Pericardium fibroblast (primary cell): ENCODE results near the gene RAB37. TPM values are rescaled to one million over a fixed set of nuclear protein-coding genes. Genes with fewer than 3 reads are reported as not detected.

ENCODE experiments used
- total RNA-seq: library from RNA; depleted of rRNA; stranded (reverse); fragments of >200 nt; gene quantifications from 2 replicates; pipeline ENCODE4 v1.2.3, GENCODE V29; 2015

RAB37 gene
- 0.35 TPM in 1 of 2 replicates, not detected in the other for total RNA-seq

GRCh38 chr17:74736513-74737298, at the start of gene RAB37:
Gene RAB37 (plus strand): TSS chr17:74737256. CDS start chr17:74737273, 17 bp downstream.

GRCh38 chr17:74712756-74713155, 24.3 kb upstream of the RAB37 start, which contains the start of gene CD300LF:
Gene CD300LF (minus strand): TSS chr17:74712923. CDS start chr17:74712866, 57 bp downstream.

GRCh38 chr17:74748529-74749278, 11.6 kb downstream of the RAB37 start, which contains the start of gene NHERF1:
Gene NHERF1 (plus strand): TSS chr17:74748628. CDS start chr17:74748847, 219 bp downstream.

GRCh38 chr17:74776044-74776962, 39.2 kb downstream of the RAB37 start, which contains the start of gene NAT9:
Gene NAT9 (minus strand): TSS chr17:74776345. CDS start chr17:74775698, 647 bp downstream.

Other genes with a start within 250 kb of the RAB37 start
- gene CD300LB, start 205.8 kb upstream of the RAB37 start, total RNA-seq = not detected in 2 replicates
- not detected in 2 replicates for gene CD300C, start 191.1 kb upstream of the RAB37 start, total RNA-seq
- gene CD300H, start 169.7 kb upstream of the RAB37 start, total RNA-seq = not detected in 2 replicates
- gene CD300LD, start 145.0 kb upstream of the RAB37 start, total RNA-seq = not detected in 2 replicates
- gene CD300E, start 113.5 kb upstream of the RAB37 start, total RNA-seq = not detected in 2 replicates
- not detected in 2 replicates for gene CD300LF, start 24.3 kb upstream of the RAB37 start, total RNA-seq
- 16.1 and 35.2 TPM in 2 replicates for gene NHERF1, start 11.4 kb downstream of the RAB37 start, total RNA-seq
- 19.7 and 24.7 TPM in 2 replicates for gene NAT9, start 39.1 kb downstream of the RAB37 start, total RNA-seq
- gene GRIN2C, start 122.6 kb downstream of the RAB37 start, total RNA-seq = not detected in 2 replicates
- gene FDXR, start 135.7 kb downstream of the RAB37 start, total RNA-seq = 13.2 and 25.7 TPM in 2 replicates
- not detected in 2 replicates for gene FADS6, start 156.4 kb downstream of the RAB37 start, total RNA-seq
- gene USH1G, start 186.0 kb downstream of the RAB37 start, total RNA-seq = under 0.01 TPM in 1 of 2 replicates, not detected in the other
- gene OTOP2, start 187.0 kb downstream of the RAB37 start, total RNA-seq = not detected in 2 replicates
- not detected in 2 replicates for gene OTOP3, start 198.6 kb downstream of the RAB37 start, total RNA-seq
- gene HID1, start 235.5 kb downstream of the RAB37 start, total RNA-seq = 5.2 TPM in 1 of 2 replicates, not detected in the other